Endothelial cell of umbilical vein (primary cell): ENCODE measurements around the gene DGKG. TPM values are rescaled to one million over a fixed set of nuclear protein-coding genes. Genes with fewer than 3 reads are reported as not detected.

Experiments used
- BruUV-seq: library from RNA; stranded (reverse); fragments of 400-500 nt; replicated peaks from 2 replicates; lab custom pipeline; 2021; lab: Mats Ljungman, UMichigan
- CTCF ChIA-PET: fragments of 300-600, 350-600 bp; sonication (Branson Sonifier 250); formaldehyde crosslinking; loops from one replicate; lab custom pipeline; 2021; ENCODE audit warnings: antibody characterized with exemption, inconsistent platforms; lab: Charles Lee
- POLR2A ChIA-PET: fragments of 300-600, 350-600 bp; sonication (Branson Sonifier 250); formaldehyde crosslinking; loops from one replicate; lab custom pipeline; 2021; ENCODE audit warnings: antibody characterized with exemption, inconsistent platforms; lab: Charles Lee
- DNase-seq: peaks from one replicate; pipeline ENCODE4 v3.0.0-alpha.2; 2011; ENCODE audit warnings: low read depth, low spot score
- FAIRE-seq: peaks from 2 replicates; lab custom pipeline; 2011; peaks lifted over from hg19 to GRCh38; lab: Jason Lieb, UNC
- H2AFZ ChIP-seq: 2 replicates; pipeline ENCODE4 v1.6.0; 2012; ENCODE audit warnings: low read depth, low read length, control low read depth, inconsistent platforms
- H3K27ac ChIP-seq: 2 replicates; pipeline ENCODE4 v1.5.1; 2011; ENCODE audit warnings: low read depth, mild to moderate bottlenecking, control low read depth, low read length, moderate library complexity; ENCODE audit not compliant: insufficient read depth
- H3K27me3 ChIP-seq, 2 experiments: 2 replicates each; pipeline versions ENCODE4 v1.6.0 to v1.6.1; 2011; ENCODE audit warnings: low read length in 2 of 2, mixed read lengths in 1 of 2; ENCODE audit not compliant: control insufficient read depth in 2 of 2, insufficient read depth in 2 of 2
- H3K36me3 ChIP-seq, 2 experiments: 2 replicates in 1 of 2; 3 replicates in 1 of 2; pipeline ENCODE4 v1.5.1; 2011; ENCODE audit warnings: low read length in 2 of 2, mild to moderate bottlenecking in 1 of 2, moderate library complexity in 1 of 2; ENCODE audit not compliant: control insufficient read depth in 2 of 2, insufficient read depth in 2 of 2; ENCODE audit errors: extremely low read depth in 1 of 2
- H3K4me1 ChIP-seq: 3 replicates; pipeline ENCODE4 v1.5.1; 2011; ENCODE audit warnings: mild to moderate bottlenecking, low read length; ENCODE audit not compliant: control insufficient read depth, insufficient read depth; ENCODE audit errors: extremely low read depth
- H3K4me2 ChIP-seq: 2 replicates; pipeline ENCODE4 v1.6.1; 2011; ENCODE audit warnings: low read length, control low read depth, mixed read lengths; ENCODE audit not compliant: insufficient read depth
- H3K4me3 ChIP-seq, 3 experiments: fragments of 200-600 bp in 1 of 3; sonication (generic), shearing (Covaris generic) in 1 of 3; replicated peaks in 1 of 3; 2 replicates each; pipeline ENCODE4 v1.5.1; 2011 to 2016; ENCODE audit warnings: control low read depth in 3 of 3, low read length in 3 of 3, mild to moderate bottlenecking in 2 of 3, inconsistent platforms in 1 of 3, low read depth in 1 of 3, moderate library complexity in 1 of 3; ENCODE audit not compliant: insufficient read depth in 1 of 3
- H3K79me2 ChIP-seq: 2 replicates; pipeline ENCODE4 v1.6.0; 2012; ENCODE audit warnings: low read length, inconsistent platforms; ENCODE audit not compliant: control insufficient read depth, insufficient read depth
- H3K9ac ChIP-seq: replicated peaks from 2 replicates; pipeline ENCODE3; 2011; ENCODE audit warnings: low read length, control low read depth; ENCODE audit not compliant: insufficient read depth; ENCODE audit errors: extremely low read depth
- H3K9me1 ChIP-seq: replicated peaks from 3 replicates; pipeline ENCODE4 v1.6.0; 2011; ENCODE audit warnings: mild to moderate bottlenecking, low read length; ENCODE audit not compliant: control insufficient read depth, insufficient read depth; ENCODE audit errors: extremely low read depth
- H3K9me3 ChIP-seq: replicated peaks from 2 replicates; pipeline ENCODE4 v1.5.1; 2012; ENCODE audit warnings: low read length, inconsistent platforms; ENCODE audit not compliant: control insufficient read depth, insufficient read depth
- H4K20me1 ChIP-seq: replicated peaks from 2 replicates; pipeline ENCODE3; 2011; ENCODE audit warnings: mild to moderate bottlenecking, low read length; ENCODE audit not compliant: control insufficient read depth, insufficient read depth; ENCODE audit errors: extremely low read depth
- EZH2 ChIP-seq: IDR thresholded peaks from 2 replicates; pipeline ENCODE4 v1.6.1; 2012; ENCODE audit warnings: borderline replicate concordance, low read depth, mild to moderate bottlenecking, moderate library complexity, low read length, inconsistent platforms; ENCODE audit not compliant: severe bottlenecking
- FOS ChIP-seq: IDR thresholded peaks from 2 replicates; pipeline ENCODE4 v1.6.1; 2011; ENCODE audit warnings: mild to moderate bottlenecking, low read length, moderate library complexity, borderline replicate concordance; ENCODE audit not compliant: insufficient read depth
- GATA2 ChIP-seq: IDR thresholded peaks from 2 replicates; pipeline ENCODE4 v1.7.0; 2011; ENCODE audit warnings: low read depth, mild to moderate bottlenecking, moderate library complexity, mixed read lengths, low read length; ENCODE audit not compliant: insufficient read length, insufficient read depth
- JUN ChIP-seq: IDR thresholded peaks from 2 replicates; pipeline ENCODE4 v1.6.1; 2011; ENCODE audit warnings: borderline replicate concordance, low read depth; ENCODE audit not compliant: insufficient read length, insufficient read depth
- MYC ChIP-seq: IDR thresholded peaks from one replicate; pipeline ENCODE4 v1.6.1; 2011; ENCODE audit warnings: mild to moderate bottlenecking, low read depth, low read length
- POLR2A ChIP-seq: IDR thresholded peaks from 2 replicates; pipeline ENCODE4 v1.6.1; 2012; ENCODE audit warnings: low read depth, mild to moderate bottlenecking, control low read depth, low read length
- POLR2AphosphoS5 ChIP-seq: IDR thresholded peaks from 2 replicates; pipeline ENCODE4 v1.6.1; 2012; ENCODE audit warnings: low read depth, mild to moderate bottlenecking, control low read depth, low read length, moderate library complexity; ENCODE audit not compliant: insufficient read depth
- dilution Hi-C: fragments of 300-500 bp; cut with MboI; formaldehyde crosslinking; loops from one replicate; pipeline ENCODE4 v1.15.0; 2019; ENCODE audit warnings: low sequenced_read_pairs; ENCODE audit not compliant: extremely low pct_ligation_motif_present
- intact Hi-C: fragments of 100-400 bp; cut with micrococcal nuclease; formaldehyde crosslinking; loops from one replicate; pipeline ENCODE4 v1.10.0; 2022
- polyA plus RNA-seq, 4 experiments: library from polyadenylated mRNA; depleted of rRNA in 3 of 4; stranded (reverse) in 3 of 4; unstranded in 1 of 4; fragments of >200 nt; gene quantifications; 2 replicates each; pipeline versions ENCODE4 v1.2.1 to v1.2.3, GENCODE V29; 2011 to 2012; ENCODE audit warnings: missing spikeins in 1 of 4
- total RNA-seq: library from RNA; stranded (reverse); gene quantifications from 2 replicates; pipeline ENCODE4 v1.2.3, GENCODE V29; 2021
- TF ChIP-seq, protein P1 (sequence below), 2 donors: IDR thresholded peaks; 1 replicate in 1 of 2; 2 replicates in 1 of 2; pipeline ENCODE4 v1.5.1; 2011; ENCODE audit warnings: low read length in 2 of 2, mild to moderate bottlenecking in 2 of 2, moderate library complexity in 2 of 2, control low read depth in 1 of 2, inconsistent platforms in 1 of 2, low read depth in 1 of 2; ENCODE audit not compliant: insufficient read depth in 1 of 2; ENCODE audit errors: extremely low read depth in 1 of 2

Gene DGKG
- total and polyA plus RNA-seq, 2 donors (not counting 3 experiments of a cell fraction or from before 2014, with no cell fraction given), result not detected

DNA sequence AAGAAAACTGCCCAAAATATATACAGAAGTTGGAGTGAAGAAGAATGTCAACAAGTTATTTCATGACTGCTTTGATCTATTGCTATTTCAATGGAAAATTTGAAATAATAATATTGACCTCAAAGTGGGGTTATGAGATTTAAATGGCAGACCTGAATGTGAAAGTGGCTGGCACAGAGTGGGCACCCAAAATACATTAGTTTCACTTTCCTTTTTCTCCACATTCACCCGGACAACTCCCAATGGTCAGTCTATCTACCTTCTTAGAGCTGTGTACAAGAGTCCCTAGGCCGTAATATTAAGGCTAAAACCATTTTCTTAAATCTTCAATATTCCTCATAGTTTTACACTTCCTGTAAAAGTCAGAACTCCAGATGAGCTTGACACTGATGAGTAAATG is 191.5 kb downstream of the DGKG start:
- Histone ChIP-seq H3K36me3 (no peaks in the 10 kb centered on the region), H4K20me1 (no peaks in the 10 kb centered on the region), H3K9ac (no peak overlapping the region), H3K27me3 (peaks cover 0 to 3% of the 10 kb centered on the region in 2 experiments), H3K9me1 (no peaks in the 10 kb centered on the region), H2AFZ (no peak overlapping the region), H3K9me3 (no peaks in the 10 kb centered on the region), H3K4me3 (no peak overlapping the region), H3K27ac (no peak overlapping the region), H3K4me1 (no peaks in the 10 kb centered on the region), H3K79me2 (no peaks in the 10 kb centered on the region), H3K4me2 (no peak overlapping the region)
- ChIA-PET CTCF (interaction anchor here (1.3 kb wide), 1 partner anchor 28 kb away, joined by 4 read pairs; no protein-coding TSS in a partner anchor), POLR2A (no interaction called here)
- BruUV-seq, result no TSS peak
- intact Hi-C loops (no loop called here), dilution Hi-C loops (no loop called here)
- FAIRE-seq, result no peak
- no peak for DNase-seq
- TF ChIP-seq JUN (no peak), MYC (no peak), FOS (no peak), GATA2 (no peak), POLR2AphosphoS5 (no peak), POLR2A (no peak), EZH2 (no peak)
- TF ChIP-seq, protein P1, sequence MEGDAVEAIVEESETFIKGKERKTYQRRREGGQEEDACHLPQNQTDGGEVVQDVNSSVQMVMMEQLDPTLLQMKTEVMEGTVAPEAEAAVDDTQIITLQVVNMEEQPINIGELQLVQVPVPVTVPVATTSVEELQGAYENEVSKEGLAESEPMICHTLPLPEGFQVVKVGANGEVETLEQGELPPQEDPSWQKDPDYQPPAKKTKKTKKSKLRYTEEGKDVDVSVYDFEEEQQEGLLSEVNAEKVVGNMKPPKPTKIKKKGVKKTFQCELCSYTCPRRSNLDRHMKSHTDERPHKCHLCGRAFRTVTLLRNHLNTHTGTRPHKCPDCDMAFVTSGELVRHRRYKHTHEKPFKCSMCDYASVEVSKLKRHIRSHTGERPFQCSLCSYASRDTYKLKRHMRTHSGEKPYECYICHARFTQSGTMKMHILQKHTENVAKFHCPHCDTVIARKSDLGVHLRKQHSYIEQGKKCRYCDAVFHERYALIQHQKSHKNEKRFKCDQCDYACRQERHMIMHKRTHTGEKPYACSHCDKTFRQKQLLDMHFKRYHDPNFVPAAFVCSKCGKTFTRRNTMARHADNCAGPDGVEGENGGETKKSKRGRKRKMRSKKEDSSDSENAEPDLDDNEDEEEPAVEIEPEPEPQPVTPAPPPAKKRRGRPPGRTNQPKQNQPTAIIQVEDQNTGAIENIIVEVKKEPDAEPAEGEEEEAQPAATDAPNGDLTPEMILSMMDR (IDR thresholded peaks at IDR 0.05; ENCODE audit: extremely low read depth in 1 of 2, insufficient read depth in 1 of 2, low read depth in 1 of 2, low read length in 2 of 2), result no peak
